Smooth muscle cell (in vitro differentiated cells): Measurements from ENCODE around the gene MT1A. TPM values are rescaled to one million over a fixed set of nuclear protein-coding genes. Genes with fewer than 3 reads are reported as not detected.

Experiments used
- polyA plus RNA-seq: library from polyadenylated mRNA; unstranded; fragments of >200 nt; fragmentation: Nextera tagmentation; extraction: Ambion mirVana; gene quantifications from 2 replicates; pipeline ENCODE4 v1.2.1, GENCODE V29; 2016
- total RNA-seq: library from RNA; depleted of rRNA; stranded (reverse); fragments of >200 nt; gene quantifications from 2 replicates; pipeline ENCODE4 v1.2.3, GENCODE V29; 2014

MT1A gene
- total and polyA plus RNA-seq, 2 experiments from 2014 or later: not detected

Other genes starting within 250 kb of the MT1A start
- gene AMFR, start 213.1 kb upstream of the MT1A start, total RNA-seq: 60.6 and 76.6 TPM in 2 replicates
- 45.2 and 49.1 TPM in 2 replicates for gene AMFR, start 213.1 kb upstream of the MT1A start, polyA plus RNA-seq
- gene NUDT21, start 187.3 kb upstream of the MT1A start, total RNA-seq: 101 and 119 TPM in 2 replicates
- gene NUDT21, start 187.3 kb upstream of the MT1A start, polyA plus RNA-seq: 44.4 and 55.5 TPM in 2 replicates
- 56.7 and 107 TPM in 2 replicates for gene OGFOD1, start 187.1 kb upstream of the MT1A start, total RNA-seq
- gene OGFOD1, start 187.1 kb upstream of the MT1A start, polyA plus RNA-seq: 55.8 and 68.7 TPM in 2 replicates
- gene BBS2, start 118.6 kb upstream of the MT1A start, total RNA-seq: 33.2 and 43.4 TPM in 2 replicates
- gene BBS2, start 118.6 kb upstream of the MT1A start, polyA plus RNA-seq: 20.4 and 32.7 TPM in 2 replicates
- not detected in 2 replicates for gene MT4, start 73.6 kb upstream of the MT1A start, total RNA-seq
- not detected in 2 replicates for gene MT4, start 73.6 kb upstream of the MT1A start, polyA plus RNA-seq
- gene MT3, start 49.1 kb upstream of the MT1A start, total RNA-seq: not detected in 2 replicates
- gene MT3, start 49.1 kb upstream of the MT1A start, polyA plus RNA-seq: 0.65 TPM in 1 of 2 replicates, not detected in the other
- 12.6 and 14.8 TPM in 2 replicates for gene MT2A, start 30.1 kb upstream of the MT1A start, total RNA-seq
- gene MT2A, start 30.1 kb upstream of the MT1A start, polyA plus RNA-seq: 171 and 225 TPM in 2 replicates
- 0.67 and 2.0 TPM in 2 replicates for gene MT1E, start 12.9 kb upstream of the MT1A start, total RNA-seq
- gene MT1E, start 12.9 kb upstream of the MT1A start, polyA plus RNA-seq: 2.2 and 10.3 TPM in 2 replicates
- not detected in 2 replicates for gene MT1M, start 6.0 kb upstream of the MT1A start, total RNA-seq
- gene MT1M, start 6.0 kb upstream of the MT1A start, polyA plus RNA-seq: 0.19 TPM in 1 of 2 replicates, not detected in the other
- not detected in 2 replicates for gene MT1B, start 13.2 kb downstream of the MT1A start, total RNA-seq
- gene MT1B, start 13.2 kb downstream of the MT1A start, polyA plus RNA-seq: not detected in 2 replicates
- gene MT1F, start 19.3 kb downstream of the MT1A start, total RNA-seq: 0.81 and 5.9 TPM in 2 replicates
- 0.50 and 2.3 TPM in 2 replicates for gene MT1F, start 19.3 kb downstream of the MT1A start, polyA plus RNA-seq
- not detected in 2 replicates for gene MT1G, start 29.4 kb downstream of the MT1A start, total RNA-seq
- 0.40 TPM in 1 of 2 replicates, not detected in the other for gene MT1G, start 29.4 kb downstream of the MT1A start, polyA plus RNA-seq
- gene MT1H, start 31.1 kb downstream of the MT1A start, total RNA-seq: not detected in 2 replicates
- gene MT1H, start 31.1 kb downstream of the MT1A start, polyA plus RNA-seq: not detected in 2 replicates
- 0.76 and 4.3 TPM in 2 replicates for gene MT1X, start 43.8 kb downstream of the MT1A start, total RNA-seq
- gene MT1X, start 43.8 kb downstream of the MT1A start, polyA plus RNA-seq: 11.7 and 12.8 TPM in 2 replicates
- 40.7 and 45.6 TPM in 2 replicates for gene NUP93, start 91.5 kb downstream of the MT1A start, total RNA-seq
- gene NUP93, start 91.5 kb downstream of the MT1A start, polyA plus RNA-seq: 55.8 and 60.9 TPM in 2 replicates
- not detected in 2 replicates for gene SLC12A3, start 226.5 kb downstream of the MT1A start, total RNA-seq
- gene SLC12A3, start 226.5 kb downstream of the MT1A start, polyA plus RNA-seq: not detected in 2 replicates